ENCODE results near the gene POLR2E. TPM values are rescaled to one million over a fixed set of nuclear protein-coding genes. Genes with fewer than 3 reads are reported as not detected.

Gene POLR2E
- total RNA-seq, 1 experiment from 2014 or later, result 237 TPM

- Histone ChIP-seq H4K20me1 (ENCODE audit: insufficient read depth) (no peaks in the 10 kb centered on the region), H3K4me1 (replicated peaks; ENCODE audit: insufficient read depth) (no peaks in the 10 kb centered on the region), H3K9me3 (ENCODE audit: insufficient read depth, low read depth) (no peaks in the 10 kb centered on the region), H3K4me3 (no peak overlapping the region), H3K4me2 (no peak overlapping the region), H3K27me3 (ENCODE audit: insufficient read depth, low read depth) (no peaks in the 10 kb centered on the region), H2AFZ (no peak overlapping the region), H3F3A (ENCODE audit: insufficient read depth, low read depth) (peaks cover 11% of the 10 kb centered on the region; the same call in 1 of the 2 replicates), H3K79me2 (ENCODE audit: low read depth) (no peaks in the 10 kb centered on the region), H3K27ac (no peak overlapping the region), H3K9me2 (ENCODE audit: insufficient read depth) (no peaks in the 10 kb centered on the region), H3K36me3 (ENCODE audit: low read depth) (no peaks in the 10 kb centered on the region)
- no TSS peak for BruUV-seq (replicated peaks)
- intact Hi-C loops (cut with micrococcal nuclease; ENCODE audit: unreplicated experiment), result no loop called here
- no peak for TF ChIP-seq CTCF (conservative IDR thresholded peaks at IDR 0.05)
- TF ChIP-seq EZH2 (IDR thresholded peaks at IDR 0.05; ENCODE audit: low read depth), result no peak
- no peak for DNase-seq
- POLR2A ChIA-PET (ENCODE audit: unreplicated experiment), result no interaction called here
- CTCF ChIA-PET, result no interaction called here
Observed at GRCh38 chr19:1055886-1056620, 39.1 kb downstream of the POLR2E start.

GRCh38 chr19:1055028-1055425 is 40.1 kb downstream of the POLR2E start:
- no peak overlapping the region for H2AFZ ChIP-seq
- CTCF ChIA-PET, result no interaction called here
- no peak overlapping the region for H3K4me2 ChIP-seq
- no peaks in the 10 kb centered on the region for H4K20me1 ChIP-seq (ENCODE audit: insufficient read depth)
- no peak overlapping the region for H3K27ac ChIP-seq
- no peaks in the 10 kb centered on the region for H3K27me3 ChIP-seq (ENCODE audit: insufficient read depth, low read depth)
- no peaks in the 10 kb centered on the region for H3K9me2 ChIP-seq (ENCODE audit: insufficient read depth)
- no peak for DNase-seq
- no peaks in the 10 kb centered on the region for H3K36me3 ChIP-seq (ENCODE audit: low read depth)
- peaks cover 16% of the 10 kb centered on the region; the same call in 1 of the 2 replicates for H3F3A ChIP-seq (ENCODE audit: insufficient read depth, low read depth)
- intact Hi-C loops (cut with micrococcal nuclease; ENCODE audit: unreplicated experiment), result no loop called here
- no peaks in the 10 kb centered on the region for H3K9me3 ChIP-seq (ENCODE audit: insufficient read depth, low read depth)
- BruUV-seq (replicated peaks), result no TSS peak
- H3K4me3 ChIP-seq, result no peak overlapping the region
- H3K4me1 ChIP-seq (replicated peaks; ENCODE audit: insufficient read depth), result no peaks in the 10 kb centered on the region
- TF ChIP-seq CTCF (conservative IDR thresholded peaks at IDR 0.05), result no peak
- TF ChIP-seq EZH2 (IDR thresholded peaks at IDR 0.05; ENCODE audit: low read depth), result no peak
- POLR2A ChIA-PET (ENCODE audit: unreplicated experiment), result no interaction called here
- H3K79me2 ChIP-seq (ENCODE audit: low read depth), result no peaks in the 10 kb centered on the region

- Histone ChIP-seq H4K20me1 (ENCODE audit: insufficient read depth) (no peaks in the 10 kb centered on the region), H3K36me3 (ENCODE audit: low read depth) (no peaks in the 10 kb centered on the region), H3K9me3 (ENCODE audit: insufficient read depth, low read depth) (no peaks in the 10 kb centered on the region), H3K4me1 (replicated peaks; ENCODE audit: insufficient read depth) (no peaks in the 10 kb centered on the region), H3K27me3 (ENCODE audit: insufficient read depth, low read depth) (no peaks in the 10 kb centered on the region), H3K27ac (no peak overlapping the region), H3K9me2 (ENCODE audit: insufficient read depth) (no peaks in the 10 kb centered on the region), H3K79me2 (ENCODE audit: low read depth) (no peaks in the 10 kb centered on the region), H2AFZ (no peak overlapping the region), H3K4me3 (no peak overlapping the region), H3K4me2 (no peak overlapping the region), H3F3A (ENCODE audit: insufficient read depth, low read depth) (peaks cover 17% of the 10 kb centered on the region; the same call in 1 of the 2 replicates)
- ChIA-PET CTCF (no interaction called here), POLR2A (ENCODE audit: unreplicated experiment) (no interaction called here)
- no peak for DNase-seq
- BruUV-seq (replicated peaks), result no TSS peak
- intact Hi-C loops (cut with micrococcal nuclease; ENCODE audit: unreplicated experiment), result no loop called here
- no peak for TF ChIP-seq CTCF (conservative IDR thresholded peaks at IDR 0.05)
- TF ChIP-seq EZH2 (IDR thresholded peaks at IDR 0.05; ENCODE audit: low read depth), result no peak
Observed at GRCh38 chr19:1054102-1055027, 40.8 kb downstream of the POLR2E start.
